Measurements from ENCODE around the gene NPRL2. TPM values are rescaled to one million over a fixed set of nuclear protein-coding genes. Genes with fewer than 3 reads are reported as not detected.
A peak's percentile ranks its signal among the peaks of the same experiment; 100 is the strongest.

Gene NPRL2
- total RNA-seq, 1 experiment from 2014 or later: 30.7 TPM

DNA sequence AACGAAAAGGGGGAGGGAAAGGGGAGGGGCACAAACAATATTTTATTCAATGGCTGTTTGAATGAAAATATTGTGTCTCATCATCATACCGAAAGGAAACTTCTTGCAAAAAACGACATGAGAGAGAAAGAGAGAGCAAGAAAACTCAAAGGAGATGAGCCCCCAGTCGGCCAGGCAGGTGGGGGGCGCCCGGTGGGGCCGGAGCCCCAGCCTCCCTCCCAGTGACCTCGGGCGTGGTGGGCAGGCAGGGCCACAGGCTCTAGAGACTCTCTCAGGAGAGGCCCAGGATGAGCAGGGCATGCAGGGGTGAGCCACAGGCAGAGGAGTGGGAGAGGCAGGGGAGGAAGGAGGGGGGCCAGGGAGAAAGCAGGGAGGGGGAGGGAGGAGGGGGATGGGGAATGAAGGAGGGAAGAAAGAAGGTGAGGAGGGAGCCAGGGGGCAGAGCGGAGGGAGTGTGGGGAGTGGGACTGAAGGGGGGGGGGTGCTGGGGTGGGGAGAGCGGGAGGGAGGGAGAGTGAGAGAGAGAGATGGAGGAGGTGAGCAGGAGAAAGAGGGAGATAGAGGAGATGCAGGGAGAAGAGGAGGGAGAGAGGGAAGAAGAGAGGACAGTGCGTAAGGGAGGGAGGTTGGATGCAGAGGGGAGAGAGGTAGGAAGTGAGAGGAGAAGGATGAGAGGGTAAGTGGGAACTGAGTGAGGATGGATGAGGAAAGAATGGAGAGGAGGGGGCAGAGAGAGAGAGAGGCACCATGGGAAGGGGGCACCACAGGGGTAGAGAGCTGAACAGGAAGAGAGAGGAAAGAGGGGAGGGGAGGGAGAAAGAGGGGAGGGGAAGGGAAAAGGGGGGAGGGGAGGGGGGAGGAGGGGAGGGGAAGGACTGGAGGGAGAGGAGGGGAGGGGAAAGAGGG lies 22.8 kb upstream of the NPRL2 start:
- DNase-seq (ENCODE audit: low spot score): no peak

DNA sequence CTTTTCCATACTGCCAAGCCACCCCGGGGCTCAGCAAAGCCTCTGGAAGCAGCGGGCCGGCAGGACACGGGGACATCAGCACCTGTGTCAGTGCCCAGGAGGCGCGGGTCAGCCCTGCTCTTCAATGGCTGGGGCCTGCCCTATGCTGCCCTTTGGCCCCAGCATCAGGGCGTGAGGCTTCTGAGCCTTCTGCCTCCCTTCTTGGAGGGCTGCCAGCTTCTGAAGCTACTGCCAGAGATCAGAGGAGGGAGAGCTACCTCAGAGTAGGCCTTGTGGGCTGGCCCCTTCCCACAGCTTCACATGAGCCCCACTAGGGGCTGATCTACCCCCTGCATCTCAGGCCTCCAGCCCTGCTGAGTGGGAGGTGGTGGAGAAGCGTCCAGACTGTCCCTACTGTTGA lies 21.8 kb upstream of the NPRL2 start:
- DNase-seq (ENCODE audit: low spot score): no peak

DNA sequence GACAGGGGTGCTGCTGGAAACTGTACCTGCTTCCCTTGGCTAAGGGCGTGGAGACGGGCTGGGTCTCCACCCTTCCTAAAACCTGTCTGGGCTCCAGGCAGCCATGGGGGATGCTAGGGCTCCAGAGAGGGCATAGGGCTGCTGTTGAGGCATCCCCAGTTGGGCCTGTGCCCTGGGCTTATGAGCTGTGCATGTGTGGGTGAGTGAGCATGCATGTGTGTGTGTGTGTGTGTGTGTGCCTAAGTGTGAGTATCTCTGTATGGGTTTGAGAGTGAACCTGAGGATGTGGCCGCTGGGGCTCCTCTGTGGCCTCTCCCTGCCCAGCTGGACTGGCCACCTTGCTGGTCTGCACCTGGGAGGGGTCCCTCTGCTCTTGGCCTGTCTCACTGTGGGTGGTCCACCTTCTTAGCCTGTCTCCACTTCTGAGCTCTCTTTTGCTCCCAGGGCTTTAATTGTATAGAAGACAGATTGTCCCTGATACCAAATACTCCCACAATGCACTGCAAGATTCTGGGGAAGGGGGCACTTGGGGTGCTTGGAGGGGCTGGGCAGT lies 20.6 kb upstream of the NPRL2 start:
- DNase-seq (ENCODE audit: low spot score): no peak

DNA sequence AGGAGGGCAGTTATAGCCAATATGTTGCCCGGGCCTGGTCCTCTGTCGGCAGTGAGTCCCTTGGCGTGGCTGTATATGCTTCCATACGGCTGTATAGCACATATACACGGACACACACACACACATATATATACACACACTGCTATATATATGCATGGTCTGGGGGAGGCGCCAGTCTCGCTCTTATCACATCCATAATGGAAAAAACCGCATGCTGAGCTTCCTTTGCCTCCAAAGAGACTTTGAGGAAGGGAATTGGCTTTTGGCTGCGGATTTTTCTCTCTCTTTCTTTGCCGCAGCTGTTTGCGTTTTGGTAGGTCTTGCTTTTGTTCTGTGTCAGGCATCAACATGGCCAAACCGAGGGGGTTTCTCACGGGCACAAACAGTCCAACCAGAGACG lies 20.0 kb upstream of the NPRL2 start:
- DNase-seq (ENCODE audit: low spot score): no peak

DNA sequence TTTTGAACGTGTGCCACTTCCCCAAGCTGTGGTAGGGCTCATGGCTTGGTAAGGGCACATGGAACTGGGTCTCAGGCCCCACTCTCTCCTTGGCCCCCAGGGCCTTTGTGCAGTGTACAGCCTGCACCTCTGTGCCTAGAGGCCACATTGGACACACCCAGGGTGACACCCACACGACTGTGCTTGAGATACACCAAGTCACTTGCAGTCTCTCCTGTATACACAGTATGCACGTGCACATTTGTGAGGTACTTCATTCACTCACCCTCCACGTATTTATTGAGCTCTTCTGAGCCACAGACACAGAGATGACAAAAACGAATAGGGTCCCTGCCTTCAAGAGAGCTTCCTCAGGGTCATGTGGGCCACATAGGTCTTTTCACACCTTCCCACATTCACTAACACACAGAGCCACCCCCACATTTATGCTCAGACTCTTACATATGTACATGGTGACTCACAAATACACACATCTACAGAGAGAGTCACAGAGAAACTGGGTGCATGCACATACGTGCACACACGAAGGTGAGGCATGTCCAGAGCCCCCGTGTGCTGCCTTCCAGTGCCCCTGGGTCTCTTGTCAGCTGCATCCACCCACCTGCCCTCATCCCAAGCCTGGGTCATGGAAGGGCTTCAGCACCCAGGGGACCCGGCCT lies 18.6 kb upstream of the NPRL2 start:
- no peak for DNase-seq (ENCODE audit: low spot score)

DNA sequence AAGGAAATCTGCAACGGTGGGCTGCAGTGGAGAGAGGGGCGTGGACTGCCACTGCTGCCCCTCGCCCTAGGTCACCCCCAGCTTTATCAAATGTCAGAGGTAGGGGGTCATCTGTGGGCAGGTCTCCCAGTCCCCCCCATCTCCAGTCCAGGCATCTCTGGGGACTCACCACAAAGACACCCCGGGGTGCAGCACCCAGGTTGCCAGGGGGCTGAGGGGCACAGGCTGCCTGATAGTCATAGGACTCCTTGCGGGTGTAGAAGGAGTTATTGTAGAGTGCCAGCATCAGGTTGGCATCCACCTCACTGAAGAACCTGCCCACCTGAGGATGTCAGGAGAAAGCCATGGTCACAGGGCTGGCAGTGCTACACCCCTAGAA lies 15.3 kb upstream of the NPRL2 start:
- no peak for DNase-seq (ENCODE audit: low spot score)

DNA sequence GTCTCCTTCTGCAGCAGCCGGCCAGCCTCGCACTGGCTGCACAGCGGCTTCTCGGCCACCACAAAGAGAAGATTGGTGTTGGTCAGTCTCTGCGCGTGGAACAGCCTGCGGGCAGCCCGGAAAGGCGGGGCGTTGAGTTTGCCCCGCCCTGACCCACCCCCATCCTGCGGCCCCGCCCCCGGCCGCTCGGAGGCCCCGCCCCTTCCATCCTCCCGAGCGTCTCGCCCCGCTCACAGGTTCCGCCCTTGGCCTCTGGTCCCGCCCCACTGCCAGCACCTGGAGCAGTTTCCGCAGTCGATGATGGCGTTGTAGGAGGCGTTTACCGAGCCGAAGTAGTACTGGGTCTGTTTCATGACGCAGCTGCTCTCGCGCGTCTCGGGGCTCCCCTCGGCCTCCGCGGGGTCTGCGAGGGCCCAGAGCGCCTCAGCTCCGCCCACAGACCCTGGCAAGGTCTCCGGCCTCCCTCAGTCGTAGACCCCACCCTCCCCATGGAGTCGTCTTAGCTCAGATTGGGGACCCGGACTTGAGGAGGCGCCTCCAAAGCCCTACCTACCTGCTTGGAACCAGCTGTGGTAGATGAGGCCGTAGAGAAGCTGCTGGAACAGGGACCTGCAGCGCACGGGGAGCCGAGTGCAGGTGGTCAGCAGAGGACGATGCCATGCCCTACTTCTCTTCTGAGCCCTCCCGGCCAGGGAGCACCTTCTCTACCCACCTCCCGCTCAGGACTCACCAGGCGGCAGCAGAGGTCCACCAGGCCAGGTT lies 14.7 kb upstream of the NPRL2 start:
- peak; percentile 78 for DNase-seq (ENCODE audit: low spot score)

DNA sequence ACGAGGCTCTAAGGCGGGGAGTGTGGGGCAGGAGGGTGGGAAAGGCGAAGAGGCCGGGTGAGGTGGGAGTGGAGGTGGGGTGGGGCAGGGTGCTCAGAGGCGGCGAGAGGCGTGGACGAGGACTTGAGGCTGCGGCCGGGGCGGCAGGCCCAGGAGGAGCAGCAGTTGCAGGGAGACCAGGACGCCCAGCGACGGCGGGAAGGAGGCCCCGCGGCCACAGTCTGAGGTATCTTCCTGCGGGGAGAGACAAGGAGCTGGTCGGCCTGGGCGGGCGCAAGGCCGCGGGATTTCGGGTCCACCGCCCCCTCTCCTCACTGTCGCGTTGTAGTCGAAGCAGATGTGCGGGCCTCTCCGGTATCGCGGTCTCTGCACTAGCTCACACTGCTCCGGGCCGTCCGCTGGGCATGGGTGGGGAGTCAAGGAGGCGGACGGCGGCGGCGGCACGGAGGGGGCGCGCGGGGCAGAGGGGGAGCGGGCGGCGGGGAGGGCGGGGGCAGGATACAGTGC lies 14.1 kb upstream of the NPRL2 start:
- peak; percentile 34 for DNase-seq (ENCODE audit: low spot score)

DNA sequence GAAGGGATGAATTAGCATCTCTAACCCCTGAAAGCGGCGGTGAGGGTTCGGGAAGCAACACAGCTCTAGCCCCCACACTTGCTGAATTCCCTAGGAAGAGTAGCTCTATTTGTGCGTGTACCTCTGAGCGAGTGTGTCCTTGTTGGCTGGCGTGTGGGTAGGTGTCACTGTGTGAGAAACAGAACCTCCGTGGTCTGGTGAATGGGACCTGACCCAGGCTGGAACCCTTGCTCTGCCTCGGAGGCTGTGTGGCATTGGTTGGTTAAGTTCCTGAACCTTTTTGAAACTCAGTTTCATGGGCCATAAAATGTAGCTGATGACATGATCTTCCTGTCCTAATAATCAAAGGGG lies 9.2 kb upstream of the NPRL2 start:
- no peak for DNase-seq (ENCODE audit: low spot score)

DNA sequence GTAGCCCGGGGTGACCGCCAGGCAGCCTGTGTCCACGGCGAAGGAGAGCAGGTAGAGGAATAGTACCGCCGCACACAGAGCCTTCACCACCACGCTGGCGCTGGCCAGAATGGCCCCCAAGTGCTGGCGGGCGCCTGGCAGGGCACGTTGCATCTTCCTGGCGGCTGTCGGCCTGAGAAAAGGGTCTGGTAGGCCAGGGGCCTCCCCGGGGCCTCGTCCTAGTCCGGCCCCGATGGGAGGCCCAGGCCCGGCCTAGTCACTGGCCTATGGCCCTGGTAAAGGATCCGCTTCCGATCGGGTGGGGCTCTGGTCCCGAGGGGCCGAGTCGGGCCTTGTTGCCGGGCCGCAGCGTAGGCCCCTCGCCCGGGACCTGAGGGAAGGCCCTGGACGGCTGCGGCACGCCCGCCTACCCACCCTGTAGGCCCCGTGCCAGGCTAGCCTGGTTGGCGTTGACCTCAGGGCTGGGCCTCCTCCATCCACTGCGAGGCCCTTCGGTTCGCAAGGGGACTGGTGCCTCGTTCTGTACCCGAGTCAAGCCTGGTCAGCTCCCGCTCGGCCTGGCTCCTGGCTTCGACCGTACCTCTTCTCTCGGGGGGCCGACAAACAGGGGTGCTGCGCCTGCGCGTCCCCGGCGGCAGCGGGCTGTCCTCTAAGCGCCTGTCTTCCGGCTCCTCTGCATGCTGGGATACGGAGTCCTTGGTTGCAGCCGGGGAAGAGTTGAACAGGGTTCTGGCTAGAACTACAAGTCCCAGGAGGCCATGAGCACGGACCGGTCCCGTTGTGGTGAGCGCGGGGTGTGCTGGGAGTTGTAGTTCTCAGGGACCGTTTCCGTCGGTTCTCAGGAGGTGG lies 8.6 kb upstream of the NPRL2 start, which contains the start of gene TMEM115:
TMEM115 (minus strand) TSS at position 611 of the 849 bp plus-strand sequence; CDS start at position 153, 458 bp downstream.
- peak; percentile 90 for DNase-seq (ENCODE audit: low spot score)

DNA sequence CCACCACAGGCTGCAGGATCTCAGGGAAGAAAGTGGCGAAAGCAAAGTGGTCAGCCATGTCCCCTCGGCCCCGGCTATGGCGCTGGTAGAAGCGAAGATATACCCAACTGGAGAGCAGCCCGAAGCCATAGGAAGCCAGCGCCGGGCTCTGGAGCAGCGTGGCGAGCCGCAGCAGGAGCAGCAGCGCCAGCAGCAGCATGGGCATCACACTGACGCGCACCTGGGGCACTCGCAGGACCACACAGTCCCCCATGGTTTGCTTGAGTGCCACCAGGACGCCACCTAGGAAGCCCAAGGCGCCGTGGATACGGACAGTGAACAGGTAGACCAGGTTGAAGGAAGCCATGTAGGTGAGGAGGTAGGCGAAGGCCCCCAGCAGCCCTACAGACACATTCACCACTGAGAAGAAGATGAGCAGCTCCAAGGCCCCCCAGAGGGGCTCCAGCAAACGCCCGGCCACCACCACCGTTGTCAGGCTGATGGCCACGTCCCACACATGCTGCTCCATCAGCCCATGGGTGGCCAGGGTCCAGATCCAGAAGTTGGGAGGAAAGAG lies 7.9 kb upstream of the NPRL2 start:
- DNase-seq (ENCODE audit: low spot score): no peak

DNA sequence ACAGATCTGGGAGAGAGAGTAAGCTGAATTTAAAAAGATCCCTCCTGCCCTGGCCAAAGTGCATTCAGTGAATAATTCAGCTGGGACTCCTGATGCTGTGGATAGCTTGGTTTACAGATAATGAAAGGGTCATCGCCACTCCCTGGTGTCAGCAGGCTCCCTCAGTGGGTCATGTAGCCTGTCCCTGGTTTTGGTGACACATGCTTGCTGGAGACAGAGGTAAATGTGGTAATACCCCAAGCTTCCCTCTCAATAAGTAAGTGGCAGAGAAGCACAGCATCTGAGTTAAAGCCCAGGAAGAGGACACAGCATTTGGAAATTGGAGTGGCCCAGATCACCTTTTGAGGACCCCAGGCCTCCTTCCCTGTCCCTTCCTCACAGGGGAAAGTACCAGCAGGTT lies 6.9 kb upstream of the NPRL2 start:
- DNase-seq (ENCODE audit: low spot score): no peak

DNA sequence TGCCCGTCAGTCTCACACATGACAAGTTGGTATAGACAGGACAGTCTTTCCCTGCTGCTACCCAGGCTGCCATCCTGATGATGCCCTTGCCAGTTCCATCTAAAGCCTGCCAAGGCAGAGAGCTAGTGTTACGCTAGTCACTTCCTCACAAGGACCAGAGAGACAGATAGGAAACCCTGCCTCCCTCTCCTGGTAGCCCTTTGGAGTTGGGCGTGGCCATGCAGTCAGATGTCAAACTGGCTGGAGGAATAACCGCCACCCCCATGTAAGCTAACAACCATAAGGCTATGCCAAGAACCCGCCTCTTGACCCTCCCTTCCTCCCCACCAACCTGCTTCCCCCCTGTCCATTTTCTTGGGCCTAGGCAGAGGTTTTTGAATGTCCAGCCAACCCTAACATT lies 6.0 kb upstream of the NPRL2 start:
- DNase-seq (ENCODE audit: low spot score): no peak

DNA sequence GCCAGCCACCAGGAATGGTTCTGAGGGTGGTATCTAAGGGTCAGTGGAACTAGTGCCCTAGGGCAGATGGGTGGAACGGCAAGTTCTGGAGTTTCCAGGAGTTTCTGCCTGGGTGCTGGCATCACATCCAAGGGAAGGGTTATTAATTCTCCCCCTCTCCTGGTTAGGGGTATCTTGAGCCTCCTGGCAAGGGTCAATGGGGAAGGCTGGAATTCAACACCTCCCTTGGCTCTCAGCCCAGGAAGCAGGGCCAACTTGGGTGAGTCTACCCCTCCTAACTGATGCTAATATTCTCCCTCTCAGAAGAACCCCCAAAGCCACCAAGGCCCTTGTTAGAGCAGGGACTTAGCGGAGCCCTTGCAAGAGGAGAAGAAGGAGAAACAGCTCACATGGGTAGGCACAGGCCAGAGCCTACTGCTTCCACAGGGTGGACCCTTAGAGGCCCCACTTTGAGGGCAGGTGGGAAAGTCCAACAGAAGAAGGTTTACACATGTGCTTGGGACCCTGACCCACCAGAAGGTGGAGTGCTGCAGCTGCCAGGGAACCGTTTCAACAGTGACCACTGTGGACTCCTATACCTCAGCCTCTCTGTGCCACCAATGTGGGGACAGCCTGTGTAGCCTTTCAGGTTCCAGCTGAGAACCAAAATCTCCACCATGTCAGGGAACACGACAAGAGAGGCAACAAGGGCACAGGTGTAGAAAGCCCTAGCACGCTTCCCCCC lies 5.4 kb upstream of the NPRL2 start:
- DNase-seq (ENCODE audit: low spot score): no peak

DNA sequence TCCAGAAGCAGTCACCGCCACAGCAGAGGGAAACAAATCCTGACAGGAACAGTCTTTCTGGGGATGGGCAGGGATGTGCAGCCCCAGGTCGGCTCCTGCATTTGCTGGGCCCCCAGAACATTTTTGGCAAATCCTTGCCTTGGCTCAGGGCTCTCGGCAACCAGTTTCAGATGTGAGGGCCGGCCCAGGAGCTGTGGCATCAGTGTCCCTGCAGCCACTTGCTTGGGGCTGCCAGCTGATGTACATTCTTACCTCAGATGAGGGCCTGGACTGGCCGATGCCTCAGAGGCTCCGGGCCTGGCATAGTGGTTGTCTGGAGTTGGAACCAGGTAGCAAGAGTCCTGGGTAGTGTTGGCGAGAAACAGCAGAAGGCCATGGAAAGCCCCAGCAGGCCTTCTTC lies 4.3 kb upstream of the NPRL2 start:
- DNase-seq (ENCODE audit: low spot score): no peak

DNA sequence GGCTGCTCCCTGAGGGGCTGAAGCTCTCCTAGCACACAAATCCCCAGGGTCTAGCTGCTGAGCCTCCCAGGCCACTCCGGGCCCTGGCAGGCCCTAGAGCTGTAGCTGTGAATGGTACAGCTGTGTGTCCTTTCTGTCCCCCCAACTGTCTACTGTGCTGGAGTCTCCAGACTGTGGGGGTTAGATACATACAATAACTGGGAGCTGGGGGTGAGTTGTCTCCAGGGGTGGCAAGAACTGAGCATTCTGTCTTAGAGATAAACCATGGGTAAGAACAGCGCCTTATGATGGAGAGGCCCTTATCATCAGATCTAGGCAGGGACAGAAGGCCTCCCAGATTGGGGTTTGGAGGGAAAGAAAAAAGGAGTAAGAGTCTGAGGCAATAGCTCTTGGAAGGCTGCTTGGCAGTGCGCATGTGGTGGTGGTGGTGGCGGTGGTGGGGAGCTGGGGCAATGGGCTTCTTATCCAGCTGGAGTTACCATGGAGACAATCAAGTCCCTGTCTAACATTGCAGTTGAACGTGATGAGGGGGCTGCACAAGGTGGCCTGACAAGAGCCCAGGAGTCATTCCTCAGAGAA lies 3.7 kb upstream of the NPRL2 start:
- no peak for DNase-seq (ENCODE audit: low spot score)

DNA sequence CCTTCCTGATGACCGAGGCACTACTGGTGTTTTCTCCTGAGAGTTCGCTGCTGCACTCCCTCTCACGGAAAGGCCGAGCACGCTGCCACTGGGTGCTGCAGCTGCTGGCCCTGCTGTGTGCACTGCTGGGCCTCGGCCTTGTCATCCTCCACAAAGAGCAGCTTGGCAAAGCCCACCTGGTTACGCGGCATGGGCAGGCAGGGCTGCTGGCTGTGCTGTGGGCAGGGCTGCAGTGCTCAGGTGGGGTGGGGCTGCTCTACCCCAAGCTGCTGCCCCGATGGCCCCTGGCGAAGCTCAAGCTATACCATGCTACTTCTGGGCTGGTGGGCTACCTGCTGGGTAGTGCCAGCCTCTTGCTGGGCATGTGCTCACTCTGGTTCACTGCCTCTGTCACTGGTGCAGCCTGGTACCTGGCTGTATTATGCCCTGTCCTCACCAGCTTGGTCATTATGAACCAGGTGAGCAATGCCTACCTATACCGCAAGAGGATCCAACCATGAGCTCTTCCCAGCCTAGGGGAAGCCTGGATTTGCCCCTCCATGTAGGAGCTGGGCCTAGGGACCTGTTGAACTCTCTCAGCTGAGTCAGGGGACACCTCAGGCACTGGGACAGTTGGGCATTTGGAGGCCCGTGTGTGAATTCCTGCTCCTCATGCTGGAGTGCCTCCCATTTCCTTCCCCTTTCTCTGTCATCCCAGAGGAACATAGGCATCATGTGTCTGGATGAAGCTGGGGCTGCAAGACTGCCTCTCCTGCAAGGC lies 2.9 kb upstream of the NPRL2 start:
- no peak for DNase-seq (ENCODE audit: low spot score)

DNA sequence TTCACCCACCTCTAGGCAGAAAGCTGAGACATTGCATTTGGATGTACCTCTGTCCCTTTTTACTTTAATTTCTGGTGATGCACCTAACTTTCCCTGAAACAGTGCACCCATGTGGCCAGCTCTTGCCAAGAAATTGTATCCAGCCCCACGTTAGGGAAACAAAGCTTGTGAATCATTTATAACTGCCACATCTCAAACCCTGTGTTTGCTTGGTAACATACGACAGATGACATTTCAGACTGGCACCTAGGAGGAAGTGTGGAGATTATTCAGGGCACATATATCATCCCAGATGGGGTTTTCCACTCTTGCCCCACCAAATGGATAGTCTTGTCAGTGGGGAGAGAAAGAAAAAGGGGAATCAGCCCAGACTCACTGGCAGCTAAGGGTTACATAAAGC lies 2.2 kb upstream of the NPRL2 start:
- peak; percentile 40 for DNase-seq (ENCODE audit: low spot score)

DNA sequence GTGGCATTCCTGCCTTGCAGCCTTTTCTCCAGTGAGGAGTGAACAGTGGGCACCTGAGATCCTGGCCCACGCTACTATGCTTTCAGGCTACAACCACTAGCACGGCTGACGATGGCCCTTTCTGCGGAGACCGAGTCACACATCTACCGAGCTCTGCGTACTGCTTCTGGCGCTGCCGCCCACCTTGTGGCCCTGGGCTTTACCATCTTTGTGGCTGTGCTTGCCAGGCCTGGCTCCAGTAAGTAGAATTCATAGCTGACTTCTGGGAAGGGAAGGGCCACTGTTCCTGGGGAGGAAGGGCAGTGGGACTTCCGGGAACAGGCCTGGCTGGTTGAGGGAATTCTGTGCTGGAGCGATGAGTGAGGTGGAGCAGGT lies 735 bp upstream of the NPRL2 start:
- DNase-seq (ENCODE audit: low spot score): no peak
